GM18526 (cell line): ENCODE measurements around the gene PLA2G4A.

ENCODE experiments used
- POLR2A ChIP-seq: IDR thresholded peaks from 3 replicates; pipeline ENCODE4 v1.6.1; 2011; ENCODE audit not compliant: insufficient read length; ENCODE audit errors: extremely low read depth

PLA2G4A gene

DNA sequence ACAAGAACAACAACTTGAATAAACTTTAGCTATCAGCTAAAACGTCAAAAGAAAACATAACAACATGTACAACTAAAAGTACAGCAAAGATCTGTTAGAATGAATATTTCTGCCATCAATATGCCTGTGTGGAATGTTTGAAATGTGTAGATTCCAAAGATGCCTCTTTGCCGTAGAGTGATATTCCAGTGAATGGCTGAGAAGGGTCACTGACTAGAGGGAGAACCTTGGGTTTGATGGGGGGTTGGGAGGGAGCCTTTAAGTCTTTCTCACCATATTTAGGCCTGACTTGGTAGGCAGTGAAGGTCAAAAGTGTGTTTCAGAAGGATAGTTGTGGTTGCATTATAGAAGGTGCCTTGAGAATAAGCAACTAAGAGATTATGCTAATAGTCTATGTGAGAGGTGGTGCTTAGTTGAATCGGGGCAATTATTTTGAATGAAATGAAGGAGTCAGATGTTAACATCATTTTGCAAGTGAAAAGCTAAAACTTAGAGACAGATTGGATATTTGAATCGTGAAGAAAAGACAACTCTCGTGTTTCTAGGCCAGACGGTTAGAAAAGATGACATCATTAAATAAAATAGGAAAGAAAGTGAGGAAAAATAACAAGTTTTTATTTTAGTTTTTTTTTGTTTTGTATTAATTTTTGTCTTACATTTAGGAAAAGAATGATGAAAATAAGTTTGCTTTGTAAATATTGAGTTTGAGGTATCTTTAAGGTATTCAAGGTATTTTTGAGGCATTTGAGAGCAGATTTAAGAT is 53.8 kb downstream of the PLA2G4A start:
- TF ChIP-seq POLR2A, result no peak

DNA sequence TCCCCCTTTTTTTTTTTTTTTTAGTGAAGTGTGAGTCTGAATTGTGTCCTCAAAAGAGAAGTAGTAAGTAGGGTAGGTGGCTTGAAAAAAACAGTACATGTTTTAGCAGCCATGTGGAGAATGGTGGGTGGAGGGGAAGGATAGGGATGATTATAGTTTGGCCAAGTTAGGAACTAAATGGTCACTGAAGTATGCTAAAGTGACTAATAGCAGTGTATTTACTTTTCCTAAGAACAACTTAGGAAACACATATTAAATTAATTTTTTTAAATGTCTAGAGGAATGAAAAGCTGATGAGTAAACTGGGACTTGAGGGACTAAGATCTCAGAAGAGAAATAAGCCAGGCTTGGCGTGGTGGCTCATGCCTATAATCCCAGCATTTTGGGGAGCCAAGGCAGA is 55.5 kb downstream of the PLA2G4A start:
- TF ChIP-seq POLR2A, result no peak

DNA sequence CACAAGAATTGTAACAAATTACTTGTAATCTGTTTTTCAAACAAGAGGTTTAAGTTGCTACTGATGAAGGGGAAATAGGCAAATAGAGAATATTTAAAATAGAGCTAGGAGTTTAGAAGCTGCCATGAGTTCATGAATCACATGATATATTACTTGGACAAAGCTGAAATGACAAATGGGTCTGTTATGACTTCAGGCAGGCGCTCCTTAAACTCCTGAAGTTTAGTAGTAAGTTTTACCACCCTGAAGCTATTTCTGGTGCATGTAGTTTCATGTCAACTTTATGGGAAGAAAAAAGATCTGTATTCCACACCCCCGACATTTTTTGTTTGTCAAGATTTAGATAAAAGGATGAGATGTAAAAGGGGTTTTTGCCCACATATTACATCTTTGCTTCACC is 58.5 kb downstream of the PLA2G4A start:
- no peak for TF ChIP-seq POLR2A

DNA sequence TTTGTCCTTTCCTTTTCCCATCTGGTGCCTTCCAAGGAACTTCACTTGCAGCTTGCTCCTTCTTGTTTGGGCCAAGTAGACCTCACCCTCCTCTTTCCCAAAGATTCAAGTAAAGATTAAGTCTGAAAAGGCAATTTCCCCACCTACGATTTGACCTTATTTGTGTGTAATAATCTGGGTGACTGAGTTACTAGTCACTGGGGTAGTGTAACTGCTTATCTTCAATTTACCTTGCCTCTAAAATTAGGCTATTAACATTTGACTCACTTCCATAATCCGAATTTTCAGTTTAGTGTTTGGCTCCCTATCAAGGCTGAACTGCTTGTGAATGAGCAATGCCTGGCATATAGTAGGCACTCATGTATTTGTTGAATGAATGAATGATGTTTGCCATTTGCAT is 59.6 kb downstream of the PLA2G4A start:
- no peak for TF ChIP-seq POLR2A

DNA sequence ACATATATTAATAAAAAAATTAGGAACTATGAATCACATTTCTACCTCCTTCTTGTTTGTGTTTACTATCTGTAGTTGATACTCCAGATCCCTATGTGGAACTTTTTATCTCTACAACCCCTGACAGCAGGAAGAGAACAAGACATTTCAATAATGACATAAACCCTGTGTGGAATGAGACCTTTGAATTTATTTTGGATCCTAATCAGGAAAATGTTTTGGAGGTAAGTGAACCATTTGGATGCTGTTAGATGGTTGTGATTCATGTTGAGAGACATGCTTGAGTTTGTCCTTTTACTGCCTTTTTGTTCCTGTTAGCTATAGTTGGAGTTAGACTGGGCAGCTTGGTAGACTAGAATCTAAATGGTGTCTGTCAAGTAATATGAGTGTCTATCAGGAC is 64.2 kb downstream of the PLA2G4A start:
- no peak for TF ChIP-seq POLR2A

DNA sequence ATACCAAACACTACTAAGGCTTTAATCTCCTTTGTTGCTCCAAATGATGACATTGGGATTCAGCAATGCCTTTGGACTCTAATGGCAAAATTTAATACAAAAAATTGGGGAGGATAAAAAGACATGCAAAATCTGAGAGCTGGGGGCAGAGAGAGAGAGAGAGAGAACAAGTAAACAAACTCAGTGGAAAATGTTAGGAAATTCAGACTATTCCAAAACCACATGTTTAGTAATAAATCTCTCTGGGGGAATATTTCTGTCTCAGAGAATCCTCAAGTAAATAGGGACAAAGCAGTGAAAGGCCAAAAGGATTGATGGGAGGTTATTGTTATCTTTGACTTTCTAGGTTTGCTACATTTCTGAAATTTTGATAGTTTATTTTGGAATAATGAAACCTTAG is 65.7 kb downstream of the PLA2G4A start:
- TF ChIP-seq POLR2A, result no peak

DNA sequence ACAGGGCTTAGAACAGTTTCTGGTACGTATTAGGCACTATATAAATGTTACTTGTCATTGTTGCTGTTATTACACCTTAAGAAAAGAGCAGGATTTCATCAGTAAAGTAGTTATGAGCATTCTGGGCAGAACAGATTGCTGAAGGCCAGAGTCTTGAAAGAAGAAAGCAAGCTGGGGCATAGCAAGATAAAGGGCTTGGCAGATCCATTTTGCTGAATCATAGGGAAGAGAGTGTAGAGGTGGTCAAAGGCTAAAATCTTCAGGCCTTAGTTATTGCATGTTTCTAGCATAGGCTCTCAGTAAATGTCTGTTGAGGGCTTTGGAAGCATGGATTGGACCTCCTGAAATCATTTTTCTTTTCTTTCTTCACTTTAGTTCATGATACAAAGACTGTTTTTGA is 67.5 kb downstream of the PLA2G4A start:
- no peak for TF ChIP-seq POLR2A

DNA sequence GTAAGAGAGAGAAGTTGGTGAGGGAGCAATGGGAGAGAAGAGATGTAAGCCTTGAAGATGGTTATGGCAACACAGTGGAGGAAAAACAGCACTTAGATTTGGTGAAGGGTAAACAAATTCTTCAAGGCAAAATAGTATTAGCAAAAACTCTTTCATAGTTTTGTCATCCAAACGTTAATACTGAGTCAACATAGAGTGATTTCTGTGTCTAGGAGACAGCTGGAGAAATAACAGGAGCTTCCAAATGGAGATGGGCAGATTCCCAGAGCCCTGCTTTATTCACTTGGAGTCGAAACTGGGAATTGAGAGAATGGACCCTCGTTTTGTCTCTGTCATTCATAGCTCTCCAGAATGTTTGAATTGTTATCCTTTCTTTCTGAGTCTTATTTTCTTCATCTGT is 68.3 kb downstream of the PLA2G4A start:
- TF ChIP-seq POLR2A, result no peak

DNA sequence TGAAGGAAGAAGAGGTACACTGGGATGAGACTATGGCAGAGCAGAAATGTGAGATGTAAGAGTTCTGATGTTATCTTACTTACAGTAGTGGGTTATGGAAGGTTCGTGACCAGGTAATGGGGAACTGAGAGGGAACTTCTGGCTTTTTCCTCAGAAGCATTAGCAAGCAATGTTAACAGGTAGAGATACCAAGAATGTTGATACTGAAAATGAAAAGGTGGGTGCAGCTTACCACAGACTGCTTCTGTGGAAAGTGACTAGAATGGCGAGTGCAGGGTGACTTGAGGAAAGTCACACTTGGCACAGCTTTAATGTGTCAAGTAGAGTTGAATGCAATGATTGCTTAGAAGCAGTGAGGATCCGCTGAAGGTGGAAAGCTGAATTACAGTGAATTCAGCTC is 70.8 kb downstream of the PLA2G4A start:
- TF ChIP-seq POLR2A, result no peak

DNA sequence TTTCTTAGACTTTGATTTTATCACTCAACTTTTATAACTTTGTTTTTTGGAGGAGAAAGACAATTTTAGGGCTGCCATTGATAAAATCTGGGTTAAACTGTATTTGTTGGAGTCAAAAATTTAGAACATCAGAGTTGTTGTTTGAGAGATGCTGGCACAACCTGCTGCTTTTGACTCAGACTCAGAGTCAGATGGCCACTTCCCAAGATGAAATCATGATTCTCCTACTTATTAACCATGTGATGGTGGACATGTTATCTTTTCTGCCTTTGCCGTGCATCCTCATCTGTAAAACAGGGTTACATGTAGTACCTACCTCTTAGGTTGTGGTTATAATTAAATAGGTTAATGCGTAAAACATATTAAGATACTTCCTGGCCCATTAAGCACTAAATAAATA is 71.2 kb downstream of the PLA2G4A start:
- no peak for TF ChIP-seq POLR2A

DNA sequence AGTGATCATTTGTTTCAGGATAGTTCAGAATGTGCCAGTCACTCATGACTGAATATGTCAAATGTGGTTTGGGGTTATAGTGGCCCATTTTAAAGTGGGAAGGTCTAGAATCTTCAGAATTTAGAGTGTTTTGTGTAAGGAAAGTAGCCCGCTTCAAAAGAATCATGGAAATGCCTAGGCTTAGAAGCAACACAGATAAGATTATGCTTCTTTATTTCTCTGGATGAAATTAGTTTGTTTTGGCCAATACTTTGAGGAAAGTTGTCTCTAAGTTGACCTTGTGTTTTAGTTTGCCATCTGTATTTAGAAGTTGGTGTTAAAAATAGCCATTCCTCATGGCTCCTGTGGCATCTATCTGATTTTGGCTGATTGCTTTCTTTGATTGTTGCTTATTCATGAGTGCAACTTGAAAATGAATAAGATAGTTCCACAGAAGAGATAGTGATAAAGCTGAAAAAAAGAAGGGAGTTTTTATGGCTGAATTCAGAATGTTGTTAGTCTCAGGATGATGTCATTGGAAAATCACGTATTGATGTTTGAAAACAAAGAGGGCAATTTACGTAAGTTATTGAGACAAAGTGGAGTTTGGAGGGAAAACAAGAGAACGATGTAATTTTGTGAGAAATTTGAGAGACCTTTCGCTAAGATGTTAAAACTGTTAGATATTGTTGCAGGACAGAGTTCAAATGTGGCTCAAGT is 71.9 kb downstream of the PLA2G4A start:
- no peak for TF ChIP-seq POLR2A

DNA sequence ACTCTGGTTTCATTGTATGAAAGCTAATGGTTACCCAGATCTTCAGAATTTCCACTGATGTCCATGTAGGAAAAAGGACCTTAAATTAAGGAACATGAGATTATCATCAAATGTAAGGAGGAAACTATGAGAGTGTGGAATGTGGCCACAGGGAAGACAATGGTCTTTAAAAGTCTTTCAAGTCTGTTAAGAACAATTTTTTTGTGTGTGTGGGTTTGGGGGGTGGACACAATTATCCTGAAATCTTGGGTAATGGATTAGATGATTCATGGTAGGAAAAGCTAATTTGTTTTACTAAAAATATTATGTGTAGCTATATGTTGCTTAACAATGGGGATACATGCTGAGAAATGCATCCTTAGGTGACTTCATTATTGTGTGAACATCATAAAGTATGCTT is 72.9 kb downstream of the PLA2G4A start:
- no peak for TF ChIP-seq POLR2A

DNA sequence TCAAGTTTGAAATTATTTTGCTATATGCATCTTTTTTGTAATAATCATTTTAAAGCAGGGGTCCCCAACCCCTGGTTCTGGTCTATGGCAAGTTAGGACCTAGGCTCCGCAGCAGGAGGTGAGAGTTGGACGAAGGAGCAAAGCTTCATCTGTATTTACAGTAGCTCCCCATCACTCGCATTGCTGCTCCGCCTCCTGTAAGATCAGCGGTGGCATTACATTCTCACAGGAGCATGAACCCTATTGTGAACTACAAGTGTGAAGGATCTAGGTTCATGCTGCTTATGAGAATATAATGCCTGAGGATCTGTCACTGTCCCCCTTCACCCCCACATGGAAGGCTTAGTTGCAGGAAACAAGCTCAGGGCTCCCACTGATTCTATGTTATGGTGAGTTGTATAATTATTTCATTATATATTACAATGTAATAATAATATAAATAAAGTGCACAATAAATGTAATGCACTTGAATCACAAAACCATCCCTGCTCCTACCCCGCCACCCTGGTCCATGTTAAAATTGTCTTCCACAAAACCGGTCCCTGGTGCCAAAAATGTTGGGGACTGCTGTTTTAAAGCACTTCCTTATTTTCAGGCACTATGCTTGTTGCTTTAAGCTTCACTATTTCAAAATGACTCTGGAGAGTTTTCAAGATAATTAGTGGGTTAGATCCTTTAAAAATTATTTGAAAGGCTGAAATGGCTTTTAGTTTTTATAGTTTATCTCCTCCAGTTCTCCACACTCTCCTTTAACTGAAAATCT is 74.8 kb downstream of the PLA2G4A start:
- TF ChIP-seq POLR2A, result no peak

DNA sequence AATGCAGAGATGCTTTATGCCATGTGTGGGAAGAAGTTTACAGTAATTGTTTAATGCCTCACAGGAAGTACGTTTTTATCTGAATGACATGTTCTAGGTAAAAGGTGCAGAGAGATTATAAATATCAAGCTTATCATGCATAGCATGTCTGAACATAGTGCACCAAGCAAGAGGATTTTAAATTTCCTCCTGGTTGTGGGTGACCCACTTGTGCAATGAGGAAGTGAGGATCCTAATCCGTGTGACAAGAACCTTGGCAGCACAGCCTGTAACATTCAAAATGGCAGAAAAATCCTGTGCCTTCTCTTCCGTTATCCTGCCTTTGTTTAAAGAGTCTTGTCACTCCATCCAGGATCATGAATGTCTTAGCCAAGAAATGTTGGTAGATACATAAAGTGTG is 75.6 kb downstream of the PLA2G4A start:
- no peak for TF ChIP-seq POLR2A

DNA sequence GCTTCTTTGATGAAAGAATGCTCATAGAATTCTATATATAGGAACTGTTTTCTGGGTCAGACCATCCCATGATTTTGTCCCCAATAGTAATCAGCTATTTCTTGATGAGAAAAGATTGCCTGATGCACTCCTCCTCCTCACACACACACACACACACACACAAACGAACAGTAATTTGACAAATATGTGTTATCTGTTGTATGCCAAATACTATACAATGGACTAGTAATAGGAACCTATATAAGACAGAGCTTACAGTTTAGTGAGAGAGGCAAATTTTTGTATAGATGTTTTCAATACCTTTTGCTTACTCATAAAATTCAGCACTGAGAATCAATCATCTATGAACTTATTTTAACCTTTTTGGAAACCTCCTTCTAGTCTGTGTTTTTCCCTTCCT is 76.8 kb downstream of the PLA2G4A start:
- no peak for TF ChIP-seq POLR2A

DNA sequence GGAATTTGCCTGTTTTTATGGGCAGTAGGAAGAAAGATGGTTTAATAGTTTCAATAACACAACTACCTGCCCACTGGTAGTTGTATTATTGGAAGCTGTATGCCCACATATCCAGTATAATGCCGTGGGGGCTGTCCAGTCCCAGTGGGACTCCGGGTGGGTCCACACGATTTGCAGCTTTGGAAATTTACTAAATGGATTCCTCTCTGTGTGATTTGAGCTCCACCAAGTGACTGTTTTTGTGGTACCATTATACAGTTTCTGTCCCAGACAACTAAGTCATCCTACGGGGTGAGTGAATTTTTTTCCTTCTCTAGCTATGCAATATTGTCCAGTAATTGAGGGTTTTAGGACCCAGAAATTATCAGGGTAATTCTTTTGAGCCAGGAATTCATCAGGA is 86.8 kb downstream of the PLA2G4A start:
- TF ChIP-seq POLR2A, result no peak
